NCI-H146 (cell line): Measurements from ENCODE around the gene ASCC3.
"Not testable (repeated sequence)": the region's sequence is repeated elsewhere in the genome, so short reads cannot be mapped to it uniquely, and the experiment has no call there.

Experiments
- DNase-seq: peaks from one replicate; lab custom pipeline; 2025; lab: John Stamatoyannopoulos, UW

The ASCC3 gene

GRCh38 chr6:100658486-100658885, 222.6 kb downstream of the ASCC3 start:
- DNase-seq = no peak

- DNase-seq = peak; percentile 69
Observed at GRCh38 chr6:100657678-100658330, 223.3 kb downstream of the ASCC3 start.

DNA sequence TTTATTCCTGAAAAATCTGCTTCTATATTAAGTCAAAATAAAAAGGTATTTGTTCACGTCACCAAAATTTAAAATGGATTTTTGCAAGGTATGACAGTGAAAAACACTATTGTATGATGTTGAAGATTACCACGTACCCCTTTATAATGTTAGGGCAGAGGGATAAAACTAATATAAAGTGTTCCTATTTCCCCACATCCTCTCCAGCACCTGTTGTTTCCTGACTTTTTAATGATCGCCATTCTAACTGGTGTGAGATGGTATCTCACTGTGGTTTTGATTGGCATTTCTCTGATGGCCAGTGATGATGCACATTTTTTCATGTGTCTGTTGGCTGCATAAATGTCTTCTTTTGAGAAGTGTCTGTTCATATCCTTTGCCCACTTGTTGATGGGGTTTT, 240.0 kb downstream of the ASCC3 start:
- DNase-seq = not testable (repeated sequence)

GRCh38 chr6:100633096-100633777, 247.9 kb downstream of the ASCC3 start:
- DNase-seq = no peak

- no peak for DNase-seq
Observed at GRCh38 chr6:100630536-100630935, 250.6 kb downstream of the ASCC3 start.

GRCh38 chr6:100627911-100628758, 253.0 kb downstream of the ASCC3 start:
- DNase-seq = no peak

- peak; percentile 74 for DNase-seq
Observed at GRCh38 chr6:100626721-100627120, 254.4 kb downstream of the ASCC3 start.

- DNase-seq = no peak
Observed at GRCh38 chr6:100622907-100623692, 258.0 kb downstream of the ASCC3 start.

DNA sequence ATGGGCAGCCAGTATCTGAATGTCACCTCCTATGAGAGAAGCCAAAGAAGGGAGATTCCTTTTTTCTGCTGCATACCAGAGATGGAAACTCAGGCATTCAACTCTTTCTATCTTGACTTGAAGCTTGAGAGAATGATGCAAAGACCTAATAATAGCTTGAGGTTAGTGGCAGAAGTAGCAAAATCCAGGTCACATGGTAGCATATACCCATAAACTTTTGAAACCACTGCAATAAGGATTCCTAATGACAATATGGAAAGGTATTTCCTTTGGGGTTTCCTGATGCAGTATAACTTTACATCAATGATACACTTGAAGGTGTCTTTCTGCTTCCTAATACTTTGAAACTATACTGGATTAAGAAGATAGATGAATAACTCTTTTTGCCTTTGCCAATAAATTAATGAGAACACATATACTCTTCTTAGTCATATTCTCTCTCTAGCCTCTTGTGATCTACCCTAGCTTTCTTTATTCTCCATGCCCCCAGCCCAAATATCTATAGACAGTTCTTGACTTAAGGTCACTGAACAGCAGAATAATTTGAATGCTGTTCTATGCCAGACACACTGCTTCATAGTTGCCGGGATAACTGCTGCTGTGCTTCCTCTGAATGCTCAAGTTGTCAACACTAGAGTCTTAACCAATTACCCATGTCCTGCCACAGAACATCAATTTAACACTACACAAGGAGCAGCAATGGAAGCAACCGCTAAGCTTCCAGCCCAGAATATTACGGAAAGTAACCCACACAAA, 260.9 kb downstream of the ASCC3 start:
- no peak for DNase-seq

DNA sequence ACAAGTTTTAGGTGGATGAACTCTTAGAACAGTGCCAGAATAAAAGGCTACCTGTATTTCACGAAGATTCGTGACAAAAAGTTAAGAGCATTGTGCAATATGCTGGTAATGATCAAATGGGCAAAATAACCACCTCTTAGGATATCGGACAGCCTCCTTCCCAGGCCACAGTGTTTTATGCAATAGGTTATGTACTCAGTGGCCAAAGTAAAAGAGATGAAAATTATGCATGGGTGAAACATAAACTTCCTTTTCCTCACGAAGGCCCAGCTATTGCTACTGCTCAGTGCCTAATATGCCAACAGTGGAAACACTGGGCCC, 262.8 kb downstream of the ASCC3 start:
- no peak for DNase-seq

- no peak for DNase-seq
Observed at GRCh38 chr6:100617633-100618350, 263.3 kb downstream of the ASCC3 start.

- DNase-seq = no peak
Observed at GRCh38 chr6:100614933-100615332, 266.2 kb downstream of the ASCC3 start.

DNA sequence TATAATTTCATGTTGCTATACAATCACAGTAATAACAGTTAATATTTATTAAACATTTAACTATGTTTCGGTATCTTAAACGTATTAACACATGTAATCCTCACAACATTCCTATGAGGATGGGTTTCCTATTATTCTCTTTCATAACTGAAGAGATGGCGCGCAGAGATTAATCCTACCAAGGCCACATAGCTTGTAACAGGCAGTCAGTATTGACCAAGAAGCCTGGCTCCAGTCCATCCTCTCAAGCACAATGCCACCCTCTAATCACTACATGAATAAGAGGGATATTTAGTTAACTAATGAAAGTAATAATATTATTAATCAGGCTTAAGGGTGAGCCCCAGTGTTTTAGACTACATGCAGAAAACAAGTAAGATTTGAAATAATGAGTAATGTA, 266.7 kb downstream of the ASCC3 start:
- no peak for DNase-seq

- DNase-seq = no peak
Observed at GRCh38 chr6:100613656-100614055, 267.5 kb downstream of the ASCC3 start.

DNA sequence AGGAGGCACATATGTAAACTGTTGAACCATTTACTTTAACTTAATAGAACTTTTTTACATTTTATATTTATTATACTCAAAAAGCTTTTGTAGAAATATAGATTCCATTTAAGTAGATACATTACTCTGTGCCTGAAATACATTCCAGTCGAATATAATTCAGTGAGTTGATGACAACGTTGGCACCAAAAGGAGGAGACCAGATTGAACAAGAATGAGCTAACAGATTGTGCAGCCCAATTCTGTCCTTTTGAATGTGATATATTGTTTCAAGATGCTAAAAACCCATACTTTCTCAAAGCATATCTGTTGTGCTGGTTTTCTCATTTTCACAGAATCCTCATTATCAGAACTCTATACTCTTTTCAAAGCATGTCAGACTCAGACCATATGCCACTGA, 269.0 kb downstream of the ASCC3 start:
- DNase-seq = no peak

DNA sequence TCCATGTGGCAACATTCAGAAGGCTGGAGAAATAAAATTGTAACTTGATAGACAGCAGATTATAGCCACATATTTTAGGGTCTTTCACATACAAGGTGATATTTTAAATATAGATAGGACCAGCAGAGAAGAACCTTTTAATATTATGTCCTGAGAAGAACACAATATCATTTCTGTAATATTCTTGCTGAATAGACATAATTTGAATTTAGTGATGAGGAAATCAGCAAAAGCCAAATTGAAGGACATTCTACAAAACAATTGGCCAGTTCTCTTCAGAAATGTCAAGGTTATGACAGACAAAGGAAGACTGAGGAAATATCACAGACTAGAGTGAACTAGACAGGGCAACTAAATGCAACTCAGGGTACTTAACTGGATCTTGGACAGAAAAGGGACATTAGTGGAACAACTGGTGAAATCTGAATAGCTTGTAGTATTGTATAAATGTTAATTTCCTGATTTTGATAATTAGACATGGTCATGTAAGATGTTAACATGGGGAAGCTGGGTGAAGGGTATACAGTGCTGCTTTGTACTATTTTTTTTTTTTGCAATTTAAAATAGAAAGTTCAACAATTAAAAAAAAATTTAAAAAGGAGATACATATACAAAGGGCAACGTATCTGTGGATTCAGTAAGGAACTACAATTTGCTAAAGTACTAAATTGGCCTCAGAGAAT, 281.9 kb downstream of the ASCC3 start:
- DNase-seq = no peak

GRCh38 chr6:100595456-100595855, 285.7 kb downstream of the ASCC3 start:
- no peak for DNase-seq

DNA sequence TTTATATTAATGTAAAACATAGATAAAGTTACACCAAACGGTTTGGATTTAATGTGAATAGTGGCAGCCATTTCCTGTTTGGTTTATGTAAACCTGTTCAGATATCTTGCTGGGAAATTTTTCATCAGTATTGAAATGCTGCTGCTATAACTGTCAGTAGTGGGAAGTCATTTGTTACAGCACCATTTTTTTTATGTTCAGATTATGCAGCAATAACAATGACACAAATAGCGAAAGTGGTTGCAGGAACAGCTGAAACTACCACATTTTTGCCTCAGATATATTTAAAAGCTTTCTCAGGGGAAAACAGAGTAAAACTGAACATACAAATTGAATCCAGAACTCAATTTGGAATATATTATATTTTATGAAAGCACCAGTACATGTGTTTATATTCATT, 287.6 kb downstream of the ASCC3 start:
- peak; percentile 62 for DNase-seq

DNA sequence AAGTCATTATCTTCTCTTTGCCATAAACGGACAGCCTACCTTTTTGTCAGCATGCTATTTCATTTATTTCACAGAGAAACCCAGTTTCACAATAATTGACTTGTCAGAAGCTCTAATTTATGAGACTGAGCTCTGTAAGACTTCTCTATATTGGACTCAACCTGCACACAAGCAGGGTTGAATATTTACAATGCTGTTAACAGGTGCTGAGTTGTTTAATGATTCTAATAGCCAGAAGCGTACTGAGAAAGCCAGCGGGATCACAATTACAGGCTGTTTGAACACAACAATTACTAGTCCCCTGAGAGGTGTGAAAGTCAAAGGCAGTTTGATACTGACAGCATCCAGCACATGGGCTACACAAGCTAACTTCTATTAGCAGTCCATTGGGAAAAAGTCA, 288.2 kb downstream of the ASCC3 start:
- DNase-seq = peak; percentile 99

DNA sequence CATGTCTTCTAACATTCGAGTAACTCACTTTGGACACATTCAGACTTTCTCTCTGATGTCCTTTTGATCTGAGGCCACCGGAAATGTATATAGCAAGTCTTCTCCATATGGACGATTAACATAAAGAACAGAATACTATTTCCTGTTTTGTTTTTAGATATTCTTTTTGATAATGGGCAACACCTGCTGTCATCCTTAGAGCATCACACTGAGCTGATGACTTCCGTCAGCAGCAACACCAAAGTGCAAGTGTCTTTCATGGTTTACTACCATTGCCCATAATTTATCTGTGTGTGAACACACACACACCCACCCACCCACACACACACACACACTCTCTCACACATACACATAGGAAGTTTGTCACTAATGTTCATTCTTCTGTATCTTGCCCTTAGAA, 303.7 kb downstream of the ASCC3 start:
- no peak for DNase-seq
